ENCODE data around the gene LBR.

The LBR gene

GRCh38 chr1:225449774-225450173 is 21.9 kb upstream of the LBR start:
- WGBS (ENCODE audit: extremely low coverage, insufficient coverage, insufficient read length) = no CpG with 5 or more reads among the region's 5 CpGs
- Histone ChIP-seq H3K79me1 (ENCODE audit: low read length) (peaks cover 2% of the 10 kb centered on the region), H3K36me3 (ENCODE audit: control insufficient read depth in 1 of 2, insufficient read depth in 2 of 2, low read length in 2 of 2) (no peaks in the 10 kb centered on the region), H2AFZ (ENCODE audit: insufficient read depth, low read length, poor library complexity) (no peak overlapping the region), H3K79me2 (ENCODE audit: control insufficient read depth, insufficient read depth, low read length, poor library complexity) (no peaks in the 10 kb centered on the region), H2AK5ac (ENCODE audit: low read length) (no peak overlapping the region), H3K4ac (ENCODE audit: low read depth, low read length) (no peak overlapping the region), H3K9me3 (ENCODE audit: insufficient read depth, low read depth, low read length) (no peaks in the 10 kb centered on the region), H4K91ac (ENCODE audit: low read depth, low read length) (no peak overlapping the region), H3K27ac (ENCODE audit: low read depth, low read length) (no peak overlapping the region), H2BK5ac (ENCODE audit: low read depth, low read length, poor library complexity) (no peak overlapping the region), H3K4me2 (ENCODE audit: low read length) (no peak overlapping the region), H3K4me3 (ENCODE audit: low read depth, low read length) (no peak overlapping the region), H3K4me1 (ENCODE audit: control insufficient read depth in 1 of 2, insufficient read depth in 2 of 2, low read length in 2 of 2) (peaks cover 20 to 28% of the 10 kb centered on the region in 2 experiments), H3K27me3 (ENCODE audit: insufficient read depth, low read length) (no peaks in the 10 kb centered on the region), H2BK120ac (ENCODE audit: insufficient read depth, low read length, poor library complexity) (no peak overlapping the region), H2BK12ac (ENCODE audit: low read length) (no peak overlapping the region), H3K14ac (ENCODE audit: low read length) (no peak overlapping the region), H3K18ac (ENCODE audit: low read length) (no peak overlapping the region), H4K12ac (ENCODE audit: low read depth, low read length) (no peak overlapping the region), H4K8ac (ENCODE audit: low read depth, low read length) (no peak overlapping the region), H3K9ac (ENCODE audit: low read length) (no peak overlapping the region), H3K23ac (ENCODE audit: low read length) (no peak overlapping the region)
- no peak for DNase-seq

GRCh38 chr1:225449261-225449660 is 21.4 kb upstream of the LBR start:
- H4K8ac ChIP-seq (ENCODE audit: low read depth, low read length) = no peak overlapping the region
- H3K4me1 ChIP-seq (ENCODE audit: control insufficient read depth in 1 of 2, insufficient read depth in 2 of 2, low read length in 2 of 2) = peaks cover 20 to 25% of the 10 kb centered on the region in 2 experiments
- H3K14ac ChIP-seq (ENCODE audit: low read length) = no peak overlapping the region
- H3K79me1 ChIP-seq (ENCODE audit: low read length) = peaks cover 2% of the 10 kb centered on the region
- H3K23ac ChIP-seq (ENCODE audit: low read length) = no peak overlapping the region
- H3K79me2 ChIP-seq (ENCODE audit: control insufficient read depth, insufficient read depth, low read length, poor library complexity) = no peaks in the 10 kb centered on the region
- no CpG with 5 or more reads among the region's 9 CpGs for WGBS (ENCODE audit: extremely low coverage, insufficient coverage, insufficient read length)
- H3K36me3 ChIP-seq (ENCODE audit: control insufficient read depth in 1 of 2, insufficient read depth in 2 of 2, low read length in 2 of 2) = no peaks in the 10 kb centered on the region
- no peak overlapping the region for H3K18ac ChIP-seq (ENCODE audit: low read length)
- no peak overlapping the region for H2BK5ac ChIP-seq (ENCODE audit: low read depth, low read length, poor library complexity)
- no peak overlapping the region for H3K4me2 ChIP-seq (ENCODE audit: low read length)
- no peak overlapping the region for H2BK12ac ChIP-seq (ENCODE audit: low read length)
- H3K27me3 ChIP-seq (ENCODE audit: insufficient read depth, low read length) = no peaks in the 10 kb centered on the region
- H3K4ac ChIP-seq (ENCODE audit: low read depth, low read length) = no peak overlapping the region
- H2AK5ac ChIP-seq (ENCODE audit: low read length) = no peak overlapping the region
- DNase-seq = peak in 1 of 2 donors; percentile 39
- no peaks in the 10 kb centered on the region for H3K9me3 ChIP-seq (ENCODE audit: insufficient read depth, low read depth, low read length)
- no peak overlapping the region for H4K91ac ChIP-seq (ENCODE audit: low read depth, low read length)
- H2AFZ ChIP-seq (ENCODE audit: insufficient read depth, low read length, poor library complexity) = no peak overlapping the region
- no peak overlapping the region for H4K12ac ChIP-seq (ENCODE audit: low read depth, low read length)
- H2BK120ac ChIP-seq (ENCODE audit: insufficient read depth, low read length, poor library complexity) = no peak overlapping the region
- H3K27ac ChIP-seq (ENCODE audit: low read depth, low read length) = no peak overlapping the region
- H3K9ac ChIP-seq (ENCODE audit: low read length) = no peak overlapping the region
- H3K4me3 ChIP-seq (ENCODE audit: low read depth, low read length) = no peak overlapping the region

- Histone ChIP-seq H2BK12ac (ENCODE audit: low read length) (no peak overlapping the region), H3K4me2 (ENCODE audit: low read length) (no peak overlapping the region), H3K14ac (ENCODE audit: low read length) (no peak overlapping the region), H4K8ac (ENCODE audit: low read depth, low read length) (no peak overlapping the region), H3K9ac (ENCODE audit: low read length) (no peak overlapping the region), H3K79me2 (ENCODE audit: control insufficient read depth, insufficient read depth, low read length, poor library complexity) (no peaks in the 10 kb centered on the region), H3K27ac (ENCODE audit: low read depth, low read length) (no peak overlapping the region), H4K12ac (ENCODE audit: low read depth, low read length) (no peak overlapping the region), H2BK5ac (ENCODE audit: low read depth, low read length, poor library complexity) (no peak overlapping the region), H3K79me1 (ENCODE audit: low read length) (peaks cover 2% of the 10 kb centered on the region), H3K4me1 (ENCODE audit: control insufficient read depth in 1 of 2, insufficient read depth in 2 of 2, low read length in 2 of 2) (peaks cover 20 to 25% of the 10 kb centered on the region in 2 experiments), H4K91ac (ENCODE audit: low read depth, low read length) (no peak overlapping the region), H3K27me3 (ENCODE audit: insufficient read depth, low read length) (no peaks in the 10 kb centered on the region), H3K23ac (ENCODE audit: low read length) (no peak overlapping the region), H2AFZ (ENCODE audit: insufficient read depth, low read length, poor library complexity) (no peak overlapping the region), H3K9me3 (ENCODE audit: insufficient read depth, low read depth, low read length) (no peaks in the 10 kb centered on the region), H3K18ac (ENCODE audit: low read length) (no peak overlapping the region), H3K4ac (ENCODE audit: low read depth, low read length) (no peak overlapping the region), H3K36me3 (ENCODE audit: control insufficient read depth in 1 of 2, insufficient read depth in 2 of 2, low read length in 2 of 2) (no peaks in the 10 kb centered on the region), H3K4me3 (ENCODE audit: low read depth, low read length) (no peak overlapping the region), H2AK5ac (ENCODE audit: low read length) (no peak overlapping the region), H2BK120ac (ENCODE audit: insufficient read depth, low read length, poor library complexity) (no peak overlapping the region)
- DNase-seq = no peak
- no CpG with 5 or more reads among the region's 9 CpGs for WGBS (ENCODE audit: extremely low coverage, insufficient coverage, insufficient read length)
Measured at GRCh38 chr1:225448146-225448805, 20.4 kb upstream of the LBR start.

- Histone ChIP-seq H3K4me2 (ENCODE audit: low read length) (no peak overlapping the region), H3K14ac (ENCODE audit: low read length) (no peak overlapping the region), H3K9me3 (ENCODE audit: insufficient read depth, low read depth, low read length) (no peaks in the 10 kb centered on the region), H3K23ac (ENCODE audit: low read length) (no peak overlapping the region), H3K79me2 (ENCODE audit: control insufficient read depth, insufficient read depth, low read length, poor library complexity) (no peaks in the 10 kb centered on the region), H3K36me3 (ENCODE audit: control insufficient read depth in 1 of 2, insufficient read depth in 2 of 2, low read length in 2 of 2) (no peaks in the 10 kb centered on the region), H2BK120ac (ENCODE audit: insufficient read depth, low read length, poor library complexity) (no peak overlapping the region), H2BK12ac (ENCODE audit: low read length) (peak overlapping the region; percentile 46), H2AFZ (ENCODE audit: insufficient read depth, low read length, poor library complexity) (no peak overlapping the region), H2AK5ac (ENCODE audit: low read length) (no peak overlapping the region), H3K4ac (ENCODE audit: low read depth, low read length) (no peak overlapping the region), H3K18ac (ENCODE audit: low read length) (no peak overlapping the region), H3K27me3 (ENCODE audit: insufficient read depth, low read length) (no peaks in the 10 kb centered on the region), H3K79me1 (ENCODE audit: low read length) (peaks cover 2% of the 10 kb centered on the region), H2BK5ac (ENCODE audit: low read depth, low read length, poor library complexity) (no peak overlapping the region), H3K4me3 (ENCODE audit: low read depth, low read length) (no peak overlapping the region), H3K27ac (ENCODE audit: low read depth, low read length) (no peak overlapping the region), H3K4me1 (ENCODE audit: control insufficient read depth in 1 of 2, insufficient read depth in 2 of 2, low read length in 2 of 2) (peaks cover 20 to 25% of the 10 kb centered on the region in 2 experiments), H3K9ac (ENCODE audit: low read length) (no peak overlapping the region), H4K8ac (ENCODE audit: low read depth, low read length) (no peak overlapping the region), H4K12ac (ENCODE audit: low read depth, low read length) (no peak overlapping the region), H4K91ac (ENCODE audit: low read depth, low read length) (no peak overlapping the region)
- no peak for DNase-seq
- no CpG with 5 or more reads among the region's 8 CpGs for WGBS (ENCODE audit: extremely low coverage, insufficient coverage, insufficient read length)
Measured at GRCh38 chr1:225447650-225448089, 19.8 kb upstream of the LBR start.

All from trophoblast cell (in vitro differentiated cells and primary cell).